ENCODE data around the gene ZNF506.
"Not testable (repeated sequence)": the region's sequence is repeated elsewhere in the genome, so short reads cannot be mapped to it uniquely, and the experiment has no call there.

ZNF506 gene

DNA sequence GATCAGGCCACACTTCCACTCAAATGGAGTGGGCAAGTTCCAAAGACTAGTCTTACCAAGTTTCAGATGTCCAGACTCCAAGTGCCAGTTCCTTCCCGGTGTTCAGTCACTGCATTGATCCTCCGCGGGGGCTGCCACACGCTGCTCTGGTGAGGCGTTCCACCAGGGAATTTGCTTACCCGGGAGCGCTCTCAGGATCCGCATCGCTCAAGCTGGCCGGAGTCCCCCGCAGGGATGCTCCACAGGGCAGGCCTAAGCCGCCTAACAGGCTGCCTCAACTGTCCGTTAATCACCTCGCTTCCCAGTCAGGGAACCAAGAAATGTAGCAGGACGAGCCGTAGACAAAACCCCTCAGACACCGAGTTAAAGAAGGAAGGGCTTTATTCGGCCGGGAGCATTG, 36.1 kb downstream of the ZNF506 start:
- H2BK5ac ChIP-seq (ENCODE audit: low read depth, low read length, poor library complexity, severe bottlenecking); H3K4me1 ChIP-seq (ENCODE audit: control insufficient read depth, insufficient read depth, low read depth, low read length); H2AK5ac ChIP-seq (ENCODE audit: low read length, severe bottlenecking); H2BK120ac ChIP-seq (ENCODE audit: low read depth, low read length); H3K9ac ChIP-seq (ENCODE audit: low read length); DNase-seq; H4K8ac ChIP-seq (ENCODE audit: low read length); H3K27me3 ChIP-seq (ENCODE audit: control insufficient read depth in 1 of 2, insufficient read depth in 1 of 2, low read length in 2 of 2); H3K4me3 ChIP-seq (ENCODE audit: insufficient read depth in 1 of 2, low read depth in 1 of 2, low read length in 2 of 2); H3K18ac ChIP-seq (ENCODE audit: low read depth in 1 of 2, low read length in 2 of 2); H3K4ac ChIP-seq (ENCODE audit: low read depth in 1 of 2, low read length in 2 of 2); H3K14ac ChIP-seq (ENCODE audit: low read length in 2 of 2); H3K23ac ChIP-seq (ENCODE audit: low read length in 2 of 2); H3K4me2 ChIP-seq (ENCODE audit: low read length, poor library complexity, severe bottlenecking); H4K91ac ChIP-seq (ENCODE audit: low read length); H3K27ac ChIP-seq (ENCODE audit: low read length, poor library complexity, severe bottlenecking); H2BK12ac ChIP-seq (ENCODE audit: low read length in 2 of 2); H2BK15ac ChIP-seq (ENCODE audit: low read depth, poor library complexity, severe bottlenecking); H2AFZ ChIP-seq (ENCODE audit: low read depth, low read length): not testable (repeated sequence)
- Histone ChIP-seq H3K9me3 (ENCODE audit: control insufficient read depth, low read length) (peaks cover 78% of the 10 kb centered on the region), H3K36me3 (ENCODE audit: control insufficient read depth in 1 of 2, insufficient read depth in 2 of 2, low read depth in 1 of 2, low read length in 2 of 2) (peaks cover 43 to 48% of the 10 kb centered on the region in 2 experiments), H3K79me1 (replicated peaks; ENCODE audit: low read length, poor library complexity, severe bottlenecking) (peaks cover 24% of the 10 kb centered on the region)
- WGBS, result 98% methylated on average over 19 of the region's 19 CpGs

- WGBS, result 100% methylated on average over 2 of the region's 2 CpGs
- no peak overlapping the region for H4K8ac ChIP-seq (ENCODE audit: low read length)
Observed at GRCh38 chr19:19782783-19783182, 38.8 kb downstream of the ZNF506 start.

GRCh38 chr19:19781791-19782190, 39.8 kb downstream of the ZNF506 start:
- Histone ChIP-seq H3K4me3 (ENCODE audit: insufficient read depth in 1 of 2, low read depth in 1 of 2, low read length in 2 of 2) (peak overlapping the region in 1 of 2 experiments; percentile 18), H3K79me1 (replicated peaks; ENCODE audit: low read length, poor library complexity, severe bottlenecking) (peaks cover 30% of the 10 kb centered on the region), H3K36me3 (ENCODE audit: control insufficient read depth in 1 of 2, insufficient read depth in 2 of 2, low read depth in 1 of 2, low read length in 2 of 2) (peaks cover 26 to 29% of the 10 kb centered on the region in 2 experiments), H3K9me3 (ENCODE audit: control insufficient read depth, low read length) (peaks cover 53% of the 10 kb centered on the region)
- H2AFZ ChIP-seq (ENCODE audit: low read depth, low read length); H3K27ac ChIP-seq (ENCODE audit: low read length, poor library complexity, severe bottlenecking); H2BK12ac ChIP-seq (ENCODE audit: low read length in 2 of 2); H3K4me1 ChIP-seq (ENCODE audit: control insufficient read depth, insufficient read depth, low read depth, low read length); H4K8ac ChIP-seq (ENCODE audit: low read length); H2BK5ac ChIP-seq (ENCODE audit: low read depth, low read length, poor library complexity, severe bottlenecking); H3K27me3 ChIP-seq (ENCODE audit: control insufficient read depth in 1 of 2, insufficient read depth in 1 of 2, low read length in 2 of 2); DNase-seq; H3K4ac ChIP-seq (ENCODE audit: low read depth in 1 of 2, low read length in 2 of 2); H3K9ac ChIP-seq (ENCODE audit: low read length); H2BK120ac ChIP-seq (ENCODE audit: low read depth, low read length); H3K14ac ChIP-seq (ENCODE audit: low read length in 2 of 2); H3K18ac ChIP-seq (ENCODE audit: low read depth in 1 of 2, low read length in 2 of 2); H3K23ac ChIP-seq (ENCODE audit: low read length in 2 of 2); H2BK15ac ChIP-seq (ENCODE audit: low read depth, poor library complexity, severe bottlenecking); H3K4me2 ChIP-seq (ENCODE audit: low read length, poor library complexity, severe bottlenecking); H2AK5ac ChIP-seq (ENCODE audit: low read length, severe bottlenecking); H4K91ac ChIP-seq (ENCODE audit: low read length): not testable (repeated sequence)
- WGBS, result 99% methylated on average over 3 of the region's 6 CpGs

More at GRCh38 chr19:19782783-19783182, 38.8 kb downstream of the ZNF506 start:
- no peak overlapping the region for H3K18ac ChIP-seq (ENCODE audit: low read depth in 1 of 2, low read length in 2 of 2)
- no peaks in the 10 kb centered on the region for H3K27me3 ChIP-seq (ENCODE audit: control insufficient read depth in 1 of 2, insufficient read depth in 1 of 2, low read length in 2 of 2)
- no peak overlapping the region for H2BK5ac ChIP-seq (ENCODE audit: low read depth, low read length, poor library complexity, severe bottlenecking)
- no peak overlapping the region for H2BK12ac ChIP-seq (ENCODE audit: low read length in 2 of 2)
- no peak overlapping the region for H3K4ac ChIP-seq (ENCODE audit: low read depth in 1 of 2, low read length in 2 of 2)
- no peak overlapping the region for H4K91ac ChIP-seq (ENCODE audit: low read length)
- DNase-seq, result no peak
- no peak overlapping the region for H2AK5ac ChIP-seq (ENCODE audit: low read length, severe bottlenecking)
- H3K9me3 ChIP-seq (ENCODE audit: control insufficient read depth, low read length), result peaks cover 63% of the 10 kb centered on the region
- peaks cover 28% of the 10 kb centered on the region for H3K79me1 ChIP-seq (replicated peaks; ENCODE audit: low read length, poor library complexity, severe bottlenecking)
- no peak overlapping the region for H3K23ac ChIP-seq (ENCODE audit: low read length in 2 of 2)
- H2BK15ac ChIP-seq (ENCODE audit: low read depth, poor library complexity, severe bottlenecking), result no peak overlapping the region
- H3K4me3 ChIP-seq (ENCODE audit: insufficient read depth in 1 of 2, low read depth in 1 of 2, low read length in 2 of 2), result no peak overlapping the region
- H3K9ac ChIP-seq (ENCODE audit: low read length), result no peak overlapping the region
- H2BK120ac ChIP-seq (ENCODE audit: low read depth, low read length), result no peak overlapping the region
- no peaks in the 10 kb centered on the region for H3K4me1 ChIP-seq (ENCODE audit: control insufficient read depth, insufficient read depth, low read depth, low read length)
- H3K27ac ChIP-seq (ENCODE audit: low read length, poor library complexity, severe bottlenecking), result no peak overlapping the region
- H3K14ac ChIP-seq (ENCODE audit: low read length in 2 of 2), result no peak overlapping the region
- H2AFZ ChIP-seq (ENCODE audit: low read depth, low read length), result no peak overlapping the region
- peaks cover 33 to 38% of the 10 kb centered on the region in 2 experiments for H3K36me3 ChIP-seq (ENCODE audit: control insufficient read depth in 1 of 2, insufficient read depth in 2 of 2, low read depth in 1 of 2, low read length in 2 of 2)
- no peak overlapping the region for H3K4me2 ChIP-seq (ENCODE audit: low read length, poor library complexity, severe bottlenecking)

DNA sequence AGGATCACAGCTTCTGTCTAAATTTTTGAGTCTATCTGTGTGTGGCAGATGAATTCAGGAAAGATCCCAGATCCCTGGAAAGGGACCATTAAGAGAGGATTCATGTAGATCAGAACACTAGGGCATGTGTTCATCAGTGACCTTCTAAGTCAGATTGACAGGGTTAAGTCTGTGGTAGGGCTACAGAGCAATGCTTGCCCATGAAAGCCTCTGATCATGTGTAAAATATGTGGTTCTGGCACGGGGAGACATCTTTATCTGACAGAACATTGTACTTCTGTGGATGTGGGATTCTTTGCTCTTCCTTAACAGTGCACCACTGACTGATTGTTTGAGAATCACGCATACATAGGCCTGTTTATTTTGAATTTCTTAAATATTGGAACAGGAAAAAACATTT, 42.9 kb downstream of the ZNF506 start:
- Histone ChIP-seq H3K4me3 (ENCODE audit: insufficient read depth in 1 of 2, low read depth in 1 of 2, low read length in 2 of 2) (peak overlapping the region in 1 of 2 experiments; percentile 17), H2BK120ac (ENCODE audit: low read depth, low read length) (no peak overlapping the region), H2BK5ac (ENCODE audit: low read depth, low read length, poor library complexity, severe bottlenecking) (no peak overlapping the region), H3K9ac (ENCODE audit: low read length) (no peak overlapping the region), H3K9me3 (ENCODE audit: control insufficient read depth, low read length) (peaks cover 31% of the 10 kb centered on the region), H3K27me3 (ENCODE audit: control insufficient read depth in 1 of 2, insufficient read depth in 1 of 2, low read length in 2 of 2) (no peaks in the 10 kb centered on the region), H3K18ac (ENCODE audit: low read depth in 1 of 2, low read length in 2 of 2) (no peak overlapping the region), H3K23ac (ENCODE audit: low read length in 2 of 2) (no peak overlapping the region), H4K8ac (ENCODE audit: low read length) (no peak overlapping the region), H3K36me3 (ENCODE audit: control insufficient read depth in 1 of 2, insufficient read depth in 2 of 2, low read depth in 1 of 2, low read length in 2 of 2) (peaks cover 7 to 13% of the 10 kb centered on the region in 2 experiments), H3K4ac (ENCODE audit: low read depth in 1 of 2, low read length in 2 of 2) (no peak overlapping the region), H3K14ac (ENCODE audit: low read length in 2 of 2) (no peak overlapping the region), H4K91ac (ENCODE audit: low read length) (no peak overlapping the region), H3K4me1 (ENCODE audit: control insufficient read depth, insufficient read depth, low read depth, low read length) (no peaks in the 10 kb centered on the region), H3K4me2 (ENCODE audit: low read length, poor library complexity, severe bottlenecking) (no peak overlapping the region), H3K27ac (ENCODE audit: low read length, poor library complexity, severe bottlenecking) (no peak overlapping the region), H2BK15ac (ENCODE audit: low read depth, poor library complexity, severe bottlenecking) (no peak overlapping the region), H2AFZ (ENCODE audit: low read depth, low read length) (no peak overlapping the region), H2BK12ac (ENCODE audit: low read length in 2 of 2) (no peak overlapping the region), H3K79me1 (replicated peaks; ENCODE audit: low read length, poor library complexity, severe bottlenecking) (peaks cover 23% of the 10 kb centered on the region), H2AK5ac (ENCODE audit: low read length, severe bottlenecking) (no peak overlapping the region)
- no peak for DNase-seq
- WGBS, result 100% methylated on average over 1 of the region's 2 CpGs
